ENCODE measurements around the gene FBXL4.

DNA sequence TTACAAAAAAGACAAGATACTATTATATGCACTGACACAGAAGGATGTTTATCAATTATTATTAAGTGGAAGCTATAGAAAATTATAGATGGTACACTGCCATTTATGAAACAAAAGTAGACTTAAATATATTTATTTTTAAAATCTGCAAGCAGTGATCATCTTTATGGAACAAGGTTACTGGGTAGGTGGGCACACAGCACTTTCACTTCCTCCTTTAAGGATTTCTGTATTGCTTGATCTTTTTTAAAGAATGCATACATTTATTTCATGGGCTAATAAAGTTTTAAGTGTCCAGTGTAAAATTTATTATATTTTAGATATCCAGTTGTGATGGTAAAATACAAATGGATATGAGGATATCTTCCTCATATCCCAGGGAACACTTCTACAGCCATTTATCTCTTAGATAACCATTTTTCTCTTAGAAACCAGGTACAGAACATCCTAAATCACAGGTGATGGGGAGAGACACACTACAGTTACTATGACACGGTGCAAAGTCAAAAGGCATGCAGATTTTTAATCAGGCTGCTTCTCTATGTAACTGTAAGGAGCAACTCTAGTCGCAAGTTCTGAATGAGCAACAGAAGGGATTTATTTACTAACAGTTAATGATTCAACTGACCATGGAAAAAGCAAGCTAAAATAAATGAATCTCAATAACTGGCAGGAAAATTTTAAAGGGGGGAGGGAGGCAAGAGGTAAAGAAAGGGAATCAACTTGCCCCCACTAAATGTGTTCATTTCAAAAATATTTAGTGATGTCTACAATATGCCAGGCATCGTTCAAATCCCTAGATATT is 2.2 kb downstream of the FBXL4 start:
- no peak for TF ChIP-seq POLR2A (IDR thresholded peaks at IDR 0.05)
- TF ChIP-seq CTCF (IDR thresholded peaks at IDR 0.05): no peak

Measured in tibial nerve (tissue), 3 donors.